HG03039 (cell line): ENCODE results near the gene TSG101.

Source experiments
- ATAC-seq: cut with Tn5 transposase; IDR thresholded peaks from one replicate; pipeline ENCODE4 v1.9.1; 2021; ENCODE audit warnings: mild to moderate bottlenecking, moderate library complexity; ENCODE audit not compliant: unreplicated experiment

TSG101 gene

GRCh38 chr11:18526521-18527296, at the start of gene TSG101:
Gene TSG101, minus strand, starts transcription at chr11:18526942. Its CDS starts 126 bp downstream, at chr11:18526816.
- ATAC-seq, result peak; percentile 97

- no peak for ATAC-seq
Measured at GRCh38 chr11:18575361-18575760, 48.6 kb upstream of the TSG101 start.

DNA sequence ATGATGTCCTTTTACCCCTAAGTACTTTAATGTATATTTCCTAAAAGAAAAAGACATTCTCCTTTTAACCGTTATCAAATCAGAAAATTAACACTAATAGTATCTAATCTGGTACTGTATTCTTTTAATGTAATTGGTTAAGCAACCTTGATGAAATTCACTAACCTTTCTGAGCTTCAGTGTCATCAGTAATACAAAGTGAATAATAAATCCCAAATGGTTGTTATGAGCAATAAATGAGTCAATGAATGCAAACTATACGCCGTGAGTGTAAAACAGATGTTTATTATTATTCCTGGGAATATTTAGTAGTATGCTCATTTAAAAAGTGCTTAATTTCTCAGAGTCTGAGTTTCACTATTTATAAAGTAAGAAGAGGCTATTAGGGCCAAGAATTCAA, 40.3 kb upstream of the TSG101 start:
- no peak for ATAC-seq

GRCh38 chr11:18566406-18566805, 39.7 kb upstream of the TSG101 start:
- no peak for ATAC-seq

- no peak for ATAC-seq
Measured at GRCh38 chr11:18564149-18564548, 37.4 kb upstream of the TSG101 start.

DNA sequence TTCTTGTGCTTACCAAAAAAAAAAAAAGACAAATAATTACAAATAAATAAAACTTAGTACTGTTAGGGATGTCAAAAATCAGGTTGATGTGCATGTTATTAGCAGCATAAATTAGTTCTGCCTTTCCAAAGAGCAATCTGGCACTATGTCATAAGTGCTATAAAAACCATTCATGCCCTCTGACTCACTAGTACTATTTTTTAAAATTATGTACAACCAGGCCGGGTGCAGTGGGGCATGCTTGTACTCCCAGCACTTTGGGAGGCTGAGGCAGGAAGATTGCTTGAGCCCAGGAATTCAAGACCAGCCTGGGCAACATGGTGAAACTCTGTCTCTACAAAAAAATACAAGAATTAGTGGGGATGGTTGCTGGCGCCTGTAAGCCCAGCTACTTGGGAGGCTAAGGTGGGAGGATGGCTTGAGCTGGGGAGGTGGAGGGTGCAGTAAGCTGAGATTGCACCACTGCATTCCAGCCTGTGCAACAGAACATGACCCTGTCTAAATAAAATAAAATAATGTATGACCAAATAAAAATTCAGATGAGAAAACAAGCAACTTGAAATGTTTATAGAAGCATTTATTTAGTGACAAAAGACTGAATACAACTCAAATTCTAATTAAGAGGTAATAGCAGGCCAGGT, 36.5 kb upstream of the TSG101 start:
- ATAC-seq, result no peak

GRCh38 chr11:18548001-18548400, 21.3 kb upstream of the TSG101 start:
- no peak for ATAC-seq

DNA sequence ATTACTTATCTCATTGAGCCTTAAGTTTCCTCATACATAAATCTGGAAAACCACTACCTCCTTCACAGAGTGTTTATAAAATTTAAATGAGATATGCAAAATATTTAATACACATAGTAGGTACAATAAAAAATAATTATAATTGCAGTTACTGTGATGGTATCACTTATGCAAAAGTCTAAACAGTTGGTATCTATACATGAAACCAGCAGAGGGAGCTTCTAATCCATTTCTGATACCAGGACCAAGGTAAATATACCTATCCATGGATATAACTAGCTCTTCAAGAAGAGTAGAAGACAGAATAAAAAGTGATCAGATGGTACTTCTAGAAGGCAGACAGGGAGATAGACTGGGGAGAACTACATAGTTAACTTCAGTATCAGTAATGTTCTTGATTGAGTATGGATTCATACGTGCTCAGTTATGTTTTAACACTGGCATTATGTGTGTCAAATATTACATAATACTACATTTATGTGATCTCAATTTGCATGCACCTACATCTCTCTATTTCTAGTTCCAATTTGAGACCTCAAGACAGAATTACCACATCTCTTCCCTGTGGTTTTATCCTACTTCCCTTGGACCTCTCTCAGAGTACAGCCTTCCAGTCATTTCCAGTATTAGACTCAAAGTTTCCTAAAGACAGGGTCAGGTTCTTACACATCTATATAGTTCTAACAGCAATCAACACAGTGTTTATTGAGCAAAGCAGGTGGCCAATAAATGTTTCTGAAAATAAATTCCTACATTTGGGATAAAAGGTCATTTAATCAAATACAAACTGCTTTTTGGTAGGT, 13.7 kb upstream of the TSG101 start:
- no peak for ATAC-seq

GRCh38 chr11:18536209-18536608, 9.5 kb upstream of the TSG101 start:
- no peak for ATAC-seq

GRCh38 chr11:18534245-18534644, 7.5 kb upstream of the TSG101 start:
- ATAC-seq, result no peak

DNA sequence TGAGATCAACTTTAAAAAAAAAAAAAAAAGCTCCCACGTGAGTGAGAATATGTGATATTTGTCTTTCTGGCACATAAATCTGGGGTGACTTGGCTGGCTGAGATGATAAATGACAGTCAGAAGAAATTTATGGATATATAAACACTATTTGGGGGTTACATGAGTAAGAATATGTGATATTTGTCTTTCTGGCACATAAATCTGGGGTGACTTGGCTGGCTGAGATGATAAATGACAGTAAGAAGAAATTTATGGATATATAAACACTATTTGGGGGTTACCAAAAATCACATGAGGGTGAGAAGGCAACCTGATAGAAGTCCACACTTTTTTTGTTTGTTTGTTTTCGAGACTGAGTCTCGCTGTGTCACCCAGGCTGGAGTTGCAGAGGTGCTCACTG, 6.6 kb upstream of the TSG101 start:
- no peak for ATAC-seq

DNA sequence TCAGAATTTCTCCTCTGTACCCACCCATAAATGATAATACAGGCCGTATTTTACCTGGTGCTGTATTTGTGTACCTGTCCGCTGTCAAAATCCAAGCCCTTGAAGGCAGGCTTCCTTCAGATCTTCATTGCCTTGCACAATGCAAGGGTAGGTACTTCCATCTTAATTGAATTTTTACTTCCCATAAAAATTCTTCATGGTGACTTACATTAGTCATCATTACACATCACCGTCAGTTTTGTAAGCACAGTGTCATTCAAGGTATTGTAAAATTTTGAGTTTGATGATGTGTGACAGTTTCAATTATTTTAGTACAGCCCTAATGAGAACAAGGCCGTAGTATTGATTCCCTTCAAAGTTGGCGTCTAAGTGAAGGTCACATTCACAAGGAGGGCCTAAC, 770 bp upstream of the TSG101 start:
- ATAC-seq, result no peak

DNA sequence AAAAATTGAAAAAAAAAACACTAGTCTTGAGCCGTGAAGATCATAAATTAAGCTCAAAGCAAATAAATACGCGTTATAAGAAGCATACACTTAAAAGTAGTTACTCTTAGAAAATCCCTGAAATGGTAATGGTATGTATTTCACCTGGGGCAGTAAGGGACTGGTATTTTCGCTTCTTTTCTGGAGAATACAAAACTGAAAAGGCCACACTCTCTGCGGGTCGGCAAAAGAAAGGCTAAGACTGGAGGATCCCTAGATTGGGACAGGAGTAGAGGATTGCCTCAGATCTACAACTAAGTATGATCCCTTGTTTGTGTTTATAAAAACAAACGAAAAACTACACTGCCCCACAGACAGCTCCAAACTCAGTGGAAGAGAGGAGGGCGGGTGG, 617 bp downstream of the TSG101 start:
- ATAC-seq, result no peak

DNA sequence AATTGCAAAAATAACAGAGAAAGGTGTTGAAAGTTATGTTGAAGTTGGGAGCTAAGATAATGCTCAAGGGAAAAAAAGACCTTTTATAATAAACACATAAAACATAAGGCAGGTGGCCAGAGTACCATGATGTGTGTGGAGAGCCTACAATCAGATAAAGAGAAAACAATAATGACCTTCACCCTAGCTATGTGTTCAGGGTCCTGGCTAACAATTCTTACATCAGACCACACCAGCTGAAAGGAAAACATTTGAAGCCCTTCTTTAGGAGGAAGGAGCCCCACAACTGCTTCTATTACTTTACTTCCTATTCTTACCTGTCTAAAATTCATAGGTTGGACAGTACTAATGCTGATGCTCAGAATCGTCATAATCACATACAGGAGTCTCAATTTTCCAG, 2.5 kb downstream of the TSG101 start:
- no peak for ATAC-seq

- ATAC-seq, result no peak
Measured at GRCh38 chr11:18523084-18523483, 3.7 kb downstream of the TSG101 start.

- ATAC-seq, result no peak
Measured at GRCh38 chr11:18522388-18522787, 4.4 kb downstream of the TSG101 start.

GRCh38 chr11:18521122-18521521, 5.6 kb downstream of the TSG101 start:
- no peak for ATAC-seq

GRCh38 chr11:18502352-18502751, 24.4 kb downstream of the TSG101 start:
- no peak for ATAC-seq

- ATAC-seq, result no peak
Measured at GRCh38 chr11:18501629-18502028, 25.1 kb downstream of the TSG101 start.

- no peak for ATAC-seq
Measured at GRCh38 chr11:18498039-18498438, 28.7 kb downstream of the TSG101 start.

- no peak for ATAC-seq
Measured at GRCh38 chr11:18495703-18496102, 31.0 kb downstream of the TSG101 start.

- no peak for ATAC-seq
Measured at GRCh38 chr11:18495271-18495670, 31.5 kb downstream of the TSG101 start.
